GM20431 (cell line): ENCODE results near the gene MICAL2.

Experiments used
- in situ Hi-C: fragments of 300-500 bp; cut with MseI, MboI; formaldehyde crosslinking; loops from one replicate; pipeline ENCODE4 v1.15.0; 2020; ENCODE audit warnings: low sequenced_read_pairs; ENCODE audit not compliant: unreplicated experiment

MICAL2 gene

DNA sequence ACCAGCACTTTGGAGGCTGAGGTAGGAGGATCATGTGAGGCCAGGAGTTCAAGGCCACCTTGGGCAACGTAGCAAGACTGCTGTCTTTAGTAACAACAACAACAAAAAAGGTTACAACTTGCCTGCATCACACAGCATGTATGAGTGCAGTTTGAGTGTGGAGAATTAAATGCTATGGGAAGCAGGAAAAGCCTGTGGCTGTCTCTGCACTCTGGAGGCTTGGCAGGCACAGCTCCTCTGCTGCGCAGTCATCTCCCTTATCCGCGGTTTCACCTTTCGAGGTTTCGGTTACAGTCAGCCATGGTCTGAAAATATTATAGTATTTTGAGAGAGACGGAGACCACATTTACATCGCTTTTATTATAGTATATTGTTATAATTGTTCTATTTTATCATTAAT is 2.9 kb downstream of the MICAL2 start:
- in situ Hi-C loops, result no loop called here

DNA sequence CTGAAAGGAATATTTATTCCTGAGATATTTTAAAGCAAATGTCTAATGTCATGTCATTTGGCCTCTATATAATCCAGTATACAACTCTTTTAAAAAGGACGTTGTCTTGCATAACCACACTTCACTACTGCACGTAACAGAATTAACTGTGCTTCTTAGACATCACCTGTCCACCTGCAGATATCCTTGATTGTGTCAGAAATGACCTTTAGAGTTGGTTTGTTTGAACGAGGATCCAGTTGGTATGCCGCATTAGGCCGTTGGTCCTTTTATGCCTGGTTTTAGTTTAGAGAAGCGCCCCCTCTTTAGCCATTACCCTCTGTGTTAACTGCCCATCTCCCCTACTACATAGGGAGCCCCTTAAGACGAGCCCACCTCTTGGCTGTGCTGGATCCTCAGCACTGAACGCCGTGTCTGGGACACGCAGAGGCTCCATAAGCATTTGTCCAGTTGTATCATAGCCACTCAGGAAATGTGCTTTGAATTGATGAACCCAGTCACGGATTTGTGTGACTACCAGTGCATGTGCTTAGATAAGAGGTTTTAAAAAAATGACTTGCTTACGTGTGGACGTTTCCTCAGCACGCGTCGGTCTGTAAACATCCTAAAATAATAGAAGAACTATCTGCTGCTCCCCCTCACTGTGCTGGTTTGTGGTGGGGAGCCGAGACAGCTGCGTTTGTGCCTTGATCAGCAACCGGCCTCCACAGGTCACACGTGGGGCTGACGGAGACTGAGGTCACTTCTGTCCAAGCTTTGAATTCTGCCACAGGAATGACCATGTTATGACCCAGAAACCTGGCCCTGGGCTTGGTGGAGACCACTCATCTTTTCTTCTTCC is 4.0 kb downstream of the MICAL2 start:
- in situ Hi-C loops, result no loop called here

DNA sequence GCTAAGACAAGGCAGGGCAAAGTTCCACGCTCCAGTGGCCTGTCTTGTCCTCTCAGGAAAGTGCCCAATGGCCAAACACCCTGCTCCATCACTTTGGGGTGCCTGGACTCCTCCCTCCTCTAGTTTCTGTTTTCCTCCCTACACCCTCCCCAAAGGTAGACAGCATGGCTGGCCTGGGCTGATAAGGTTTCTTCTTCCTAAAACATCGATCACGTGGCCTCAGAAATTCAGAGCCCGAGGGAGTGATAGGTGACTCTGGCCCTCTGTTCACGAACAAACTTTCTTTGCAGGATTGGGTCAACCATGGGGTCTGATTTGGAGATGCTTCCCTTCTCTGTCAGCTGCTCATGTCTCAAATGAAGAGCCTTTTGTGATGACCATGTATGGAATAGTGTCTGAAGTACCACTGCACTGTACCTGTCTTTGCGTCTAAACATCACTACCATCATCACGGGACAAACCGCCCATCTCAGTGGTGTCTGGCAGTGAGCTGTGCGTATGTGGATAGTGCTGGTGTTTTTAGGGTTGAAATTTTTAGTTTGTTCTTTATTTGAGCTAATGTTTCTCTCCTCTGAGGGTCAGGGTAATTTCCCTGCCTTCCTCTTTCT is 6.1 kb downstream of the MICAL2 start:
- in situ Hi-C loops, result no loop called here

DNA sequence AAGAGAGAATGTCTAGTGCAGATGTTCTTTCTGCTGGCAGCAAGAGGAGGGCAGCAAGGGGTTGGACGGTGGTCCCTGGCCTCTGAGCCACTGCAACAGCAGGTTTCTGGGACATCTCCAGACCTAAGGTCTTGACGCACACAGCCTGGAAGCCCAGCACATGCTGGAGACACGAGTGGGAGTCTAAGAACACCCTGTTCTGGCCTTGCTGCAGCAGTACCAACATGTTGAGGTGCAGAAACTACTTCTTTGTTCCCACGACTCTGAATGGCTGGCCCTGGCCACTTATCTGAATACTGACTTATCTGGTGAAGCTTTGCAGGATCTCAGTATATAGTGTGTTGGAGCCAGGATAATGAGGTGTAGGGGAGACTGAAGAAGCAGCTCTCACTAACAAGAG is 6.8 kb downstream of the MICAL2 start:
- in situ Hi-C loops, result no loop called here

DNA sequence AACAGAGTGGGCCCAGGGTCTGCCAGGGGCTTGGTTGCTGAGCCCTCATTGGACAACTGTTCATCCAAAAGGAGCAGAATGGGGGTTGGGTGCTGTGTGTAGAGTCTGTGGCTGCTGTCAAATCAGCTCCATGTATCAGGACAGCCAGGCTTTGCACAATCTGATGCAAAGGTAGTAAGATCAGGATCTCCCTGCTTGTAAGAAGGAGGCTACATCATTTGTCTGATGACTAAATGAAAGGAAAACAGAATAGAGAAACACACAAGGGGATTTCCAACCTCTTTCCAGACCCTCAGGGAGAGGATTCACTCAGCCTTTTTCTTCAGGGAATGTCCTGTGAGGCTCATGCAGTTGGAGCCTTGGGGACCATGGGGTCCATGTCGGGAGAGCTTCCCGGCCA is 7.2 kb downstream of the MICAL2 start:
- in situ Hi-C loops, result no loop called here

DNA sequence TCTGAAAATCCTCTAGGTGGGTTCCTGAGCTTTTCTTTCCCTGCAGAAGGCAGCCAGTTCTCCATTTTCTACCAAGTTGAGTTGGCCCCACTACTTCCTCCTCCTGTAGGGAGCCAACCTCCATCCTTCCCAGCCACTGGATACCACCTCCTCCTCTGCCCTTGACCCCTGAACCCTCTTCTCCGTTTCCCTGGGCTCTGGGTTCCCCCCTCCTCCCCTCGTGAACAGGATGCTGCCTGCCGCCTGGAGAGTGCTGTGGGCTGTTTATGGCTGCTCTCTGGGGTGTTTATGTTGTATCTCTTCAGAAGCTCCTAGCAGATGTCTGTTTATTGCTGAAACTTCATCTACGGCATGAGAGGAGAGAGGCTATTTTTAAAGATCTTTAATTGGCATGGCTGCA is 8.6 kb downstream of the MICAL2 start:
- in situ Hi-C loops, result no loop called here

DNA sequence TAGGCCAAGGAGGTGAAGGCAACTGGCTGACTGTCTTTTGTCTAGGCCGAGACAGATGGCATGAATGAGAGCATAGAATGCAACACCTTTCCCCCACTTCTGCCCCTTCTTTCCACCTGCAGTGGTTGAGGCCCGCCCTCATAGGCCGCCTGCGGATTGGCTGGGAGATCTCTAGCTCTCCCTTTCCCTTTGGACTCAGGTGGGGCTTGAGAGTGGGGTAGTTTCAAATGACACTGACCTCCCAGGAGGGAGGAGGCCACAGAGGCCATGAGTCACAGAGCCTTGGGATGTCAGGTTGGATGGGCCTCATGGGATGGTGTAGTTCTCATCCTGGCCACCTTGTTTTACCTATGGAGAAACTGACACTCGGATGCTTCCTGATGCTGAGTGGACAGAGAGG is 9.1 kb downstream of the MICAL2 start:
- in situ Hi-C loops, result no loop called here

DNA sequence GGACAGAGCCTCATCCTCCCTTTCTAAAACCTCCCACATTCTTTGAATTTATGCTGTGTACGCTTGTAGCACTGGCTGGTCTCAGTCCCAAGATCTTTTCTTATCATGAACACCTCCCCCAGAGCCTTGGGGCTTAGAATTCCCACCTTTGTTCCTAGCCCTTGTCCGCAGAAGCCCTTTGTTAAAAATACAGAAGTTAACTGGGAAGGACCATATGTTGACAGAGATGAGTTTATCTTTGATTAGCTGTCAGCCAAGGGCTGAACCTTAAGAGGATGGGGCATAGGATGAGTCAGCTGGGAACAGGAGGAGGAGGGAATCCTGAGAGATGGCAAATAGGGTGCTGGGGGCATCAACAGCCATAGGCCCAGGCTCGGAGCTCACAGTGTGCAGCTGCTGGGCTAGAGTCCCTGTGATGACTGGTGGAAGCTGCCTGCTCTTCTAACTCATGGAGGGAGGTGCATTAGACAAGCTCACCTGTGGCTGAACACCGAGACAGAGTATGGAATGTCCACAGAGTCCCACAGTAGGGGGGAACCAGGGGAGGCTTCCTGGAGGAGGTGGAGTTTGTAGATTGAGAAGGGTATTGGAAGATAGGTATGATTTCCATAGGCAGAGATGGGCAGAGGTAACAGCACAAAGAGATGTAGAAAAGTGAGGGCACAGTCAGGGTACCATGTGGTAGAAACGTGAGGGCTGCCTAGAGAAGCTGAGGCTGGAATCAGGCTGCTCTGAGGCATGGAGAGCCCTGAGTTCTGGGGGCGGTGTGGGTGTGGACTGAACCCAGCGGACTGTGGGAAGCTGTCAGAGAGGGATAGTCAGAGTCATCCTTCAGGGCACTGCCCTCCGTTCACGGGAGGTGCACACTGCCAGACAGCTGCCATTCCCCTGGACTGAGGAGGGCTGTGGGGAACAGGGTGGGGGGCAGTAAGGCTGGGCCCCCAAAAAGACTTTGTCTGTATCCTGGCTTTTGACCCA is 9.9 kb downstream of the MICAL2 start:
- in situ Hi-C loops, result no loop called here

DNA sequence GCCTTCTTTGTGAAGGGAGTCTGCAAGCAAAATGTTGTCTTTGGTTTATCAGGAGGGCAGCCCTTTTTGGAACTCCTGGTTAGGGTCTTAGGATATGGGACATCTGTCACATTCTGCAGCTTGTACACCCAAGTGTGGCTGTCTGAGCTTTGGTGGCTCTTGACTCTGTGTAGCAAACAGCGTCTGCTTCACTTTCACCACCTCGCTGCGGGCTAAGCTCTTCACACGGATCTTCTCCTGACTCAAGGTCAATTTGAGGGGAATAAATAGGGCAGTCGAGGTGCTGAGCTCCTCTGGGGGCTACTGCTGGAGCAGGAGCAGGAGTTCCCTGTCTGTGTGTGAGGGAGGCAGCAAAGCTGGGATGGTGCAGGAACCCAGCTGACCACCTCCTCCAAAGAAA is 10.6 kb downstream of the MICAL2 start:
- in situ Hi-C loops, result no loop called here

DNA sequence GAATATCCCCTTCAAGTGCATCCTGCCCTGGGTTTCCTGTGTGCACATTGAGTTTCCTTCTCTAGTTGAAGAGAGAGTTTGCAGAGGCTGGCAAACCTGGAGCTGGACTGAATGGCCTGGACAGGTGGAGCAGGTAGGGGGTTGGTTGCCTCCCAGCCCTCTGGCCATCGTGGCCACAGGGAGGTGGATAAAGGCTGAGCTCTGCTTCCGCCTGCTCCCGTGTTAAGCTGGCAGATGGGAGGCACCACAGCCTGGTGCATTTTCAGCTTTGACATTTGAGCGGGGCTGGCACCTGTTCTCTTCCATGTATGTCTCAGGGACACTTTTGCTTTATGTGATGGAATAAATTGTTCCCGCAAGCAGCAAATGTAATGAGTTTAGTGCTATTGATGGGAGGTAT is 11.1 kb downstream of the MICAL2 start:
- in situ Hi-C loops, result no loop called here

DNA sequence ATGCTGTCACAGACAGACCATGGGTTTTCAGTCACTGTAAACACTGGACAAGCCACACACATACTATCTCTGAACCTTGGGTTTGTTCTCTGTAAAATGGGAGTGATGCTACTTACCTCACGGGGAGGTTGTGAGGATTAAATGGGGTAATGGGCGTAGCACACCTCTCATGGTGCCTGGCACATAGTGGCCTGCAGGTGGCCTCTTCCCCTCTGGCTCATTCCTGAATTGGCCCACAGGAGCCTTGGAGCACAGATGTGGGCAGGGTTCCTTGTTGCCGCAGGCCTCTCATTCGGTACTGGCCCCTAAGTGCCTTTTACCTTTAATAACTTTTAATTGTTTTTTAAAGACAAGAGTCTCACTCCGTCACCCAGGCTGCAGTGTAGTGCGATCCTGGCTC is 11.7 kb downstream of the MICAL2 start:
- in situ Hi-C loops, result no loop called here

DNA sequence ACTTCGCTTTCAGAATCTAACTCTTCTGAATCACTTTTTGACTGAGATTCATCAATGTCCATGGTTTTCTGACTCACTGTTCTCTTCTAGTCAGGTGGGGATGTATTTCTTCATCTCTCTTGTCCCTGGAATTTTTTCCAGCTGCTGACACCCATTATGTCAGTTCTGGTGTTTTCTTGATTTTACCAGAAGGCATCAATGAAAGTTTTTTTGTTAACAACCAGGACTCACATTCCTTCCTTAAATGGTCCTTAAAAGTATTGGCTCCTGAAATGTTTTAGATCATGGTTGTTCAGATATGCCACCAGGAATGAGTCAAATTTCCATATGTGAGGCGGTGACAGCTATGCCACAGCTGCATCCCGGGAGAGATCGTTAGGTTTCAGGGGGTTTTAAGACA is 12.9 kb downstream of the MICAL2 start:
- in situ Hi-C loops, result no loop called here

DNA sequence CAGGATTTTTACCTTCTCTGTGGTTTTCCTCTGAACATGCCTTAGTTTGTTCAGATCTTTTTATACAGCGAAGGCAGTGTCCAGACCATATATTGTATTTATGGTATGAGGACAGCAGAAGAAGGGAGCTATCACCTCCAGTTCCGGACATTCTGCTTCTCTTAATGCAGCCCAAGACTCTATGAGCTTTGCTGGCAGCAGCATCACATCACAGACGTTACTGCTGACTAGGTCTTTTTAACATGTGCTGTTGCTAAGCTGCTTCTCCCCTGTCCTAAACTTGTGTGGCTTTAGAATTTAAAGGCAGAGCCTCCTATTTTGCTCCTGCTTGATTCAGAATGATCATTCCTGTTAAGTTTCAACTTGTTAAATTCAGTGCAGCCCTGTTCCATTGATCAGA is 13.4 kb downstream of the MICAL2 start:
- in situ Hi-C loops, result no loop called here

DNA sequence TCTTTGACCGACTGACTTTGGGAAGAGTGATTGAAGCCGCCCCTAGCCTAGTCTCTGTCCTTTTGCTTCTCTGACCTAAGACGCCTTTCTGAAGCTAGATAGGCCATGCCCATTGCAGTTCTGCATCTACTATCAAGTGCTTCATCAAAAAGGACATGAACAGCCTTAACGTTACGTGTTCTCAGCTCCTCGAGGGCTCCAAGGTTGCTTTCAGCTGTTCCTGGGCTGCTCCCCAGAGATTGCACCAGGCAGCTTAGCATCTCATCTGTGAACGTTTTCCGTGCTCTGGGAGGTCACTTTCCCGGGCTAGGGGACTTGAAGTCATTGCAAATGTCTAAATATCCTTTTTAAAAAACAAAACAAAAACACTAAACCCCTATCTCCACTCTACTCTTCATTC is 13.9 kb downstream of the MICAL2 start:
- in situ Hi-C loops, result no loop called here

DNA sequence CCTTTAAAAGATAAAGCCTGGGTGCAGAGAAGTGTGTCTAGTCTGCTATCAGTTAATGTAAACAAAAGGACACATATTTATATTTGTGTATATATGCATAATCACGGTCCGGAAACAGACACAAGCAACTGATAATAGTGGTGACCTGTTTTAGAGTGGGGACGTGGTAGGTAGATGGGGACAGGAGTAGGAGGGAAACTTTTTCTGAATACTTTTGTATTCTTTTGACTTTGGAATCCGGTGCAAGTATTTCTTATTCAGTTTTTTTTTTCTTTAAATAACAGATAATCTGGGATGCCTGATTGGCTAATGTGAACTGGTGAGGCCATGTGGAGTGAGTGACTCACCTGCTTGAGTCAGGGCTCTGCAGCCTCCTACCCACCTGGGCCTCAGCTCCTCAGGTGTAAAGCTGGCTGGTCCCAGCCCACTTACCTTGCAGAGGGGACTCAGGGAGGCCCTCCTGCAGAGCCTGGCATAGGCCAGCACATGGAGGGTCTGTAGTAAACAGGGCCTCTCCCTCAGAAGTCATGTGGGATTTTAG is 15.3 kb downstream of the MICAL2 start:
- in situ Hi-C loops, result no loop called here

DNA sequence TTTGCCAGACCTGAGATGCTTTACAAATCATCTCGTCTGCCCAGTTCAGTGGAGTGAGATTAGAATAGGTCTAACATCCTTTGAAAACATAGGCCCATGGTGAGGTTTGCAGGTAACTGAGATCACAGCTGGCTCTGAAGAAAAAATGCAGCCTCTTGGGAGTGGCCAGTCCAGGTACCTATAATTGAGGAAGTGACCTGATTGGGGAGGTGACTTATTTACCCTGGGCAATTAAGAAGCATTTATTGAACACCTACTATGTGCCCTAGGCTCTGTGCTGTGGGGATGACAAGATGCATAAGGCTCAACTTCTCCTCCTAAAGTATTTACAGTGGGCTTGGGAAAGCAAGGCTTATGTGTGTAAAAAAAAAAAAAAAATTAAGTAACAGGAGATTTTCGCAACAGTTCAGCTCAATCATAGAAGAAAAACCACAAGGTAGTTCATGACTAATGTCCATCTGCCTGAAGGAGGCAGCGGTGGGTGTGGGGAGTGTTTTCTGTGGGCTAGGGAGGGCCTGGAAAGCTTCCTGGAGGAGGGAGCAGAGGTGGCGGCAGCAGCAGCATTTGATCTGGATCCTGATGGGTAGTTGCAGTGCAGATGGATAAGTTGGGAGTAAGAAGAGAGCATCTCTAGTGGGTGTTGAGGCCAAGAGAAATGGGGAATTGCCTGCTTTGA is 16.1 kb downstream of the MICAL2 start:
- in situ Hi-C loops, result no loop called here

DNA sequence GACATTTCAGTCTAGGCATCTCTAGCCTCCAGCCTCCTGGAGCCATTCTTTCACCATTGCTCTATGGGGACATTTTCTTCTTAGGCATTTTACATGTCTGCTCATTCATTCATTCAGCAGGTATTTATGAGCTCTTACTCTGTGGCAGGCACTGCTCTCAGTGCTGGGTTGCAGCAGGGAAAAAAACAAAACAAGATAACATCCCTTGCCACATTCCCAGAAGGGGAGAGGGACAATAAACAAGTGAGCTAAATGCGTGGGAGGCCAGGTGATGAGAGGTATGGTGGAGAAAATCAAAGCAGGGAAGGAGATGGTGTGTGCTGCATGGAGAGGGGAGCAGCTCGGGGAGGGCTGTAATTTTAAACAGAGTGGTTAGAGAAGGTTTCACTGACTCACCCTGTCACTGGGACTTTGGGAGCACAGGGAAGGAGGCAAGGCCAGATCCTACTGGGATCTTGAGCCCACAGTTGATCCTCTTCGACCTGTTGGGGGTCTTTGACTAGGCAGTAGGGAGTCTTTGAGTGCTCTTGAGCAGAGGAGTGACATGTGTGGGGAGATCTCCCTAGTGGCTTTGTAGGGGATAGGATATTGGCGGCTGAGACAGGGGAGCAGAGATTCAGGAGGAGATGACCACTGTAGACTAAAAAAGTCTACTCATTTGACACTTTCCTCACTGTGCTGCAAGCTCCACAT is 17.0 kb downstream of the MICAL2 start:
- in situ Hi-C loops, result no loop called here

DNA sequence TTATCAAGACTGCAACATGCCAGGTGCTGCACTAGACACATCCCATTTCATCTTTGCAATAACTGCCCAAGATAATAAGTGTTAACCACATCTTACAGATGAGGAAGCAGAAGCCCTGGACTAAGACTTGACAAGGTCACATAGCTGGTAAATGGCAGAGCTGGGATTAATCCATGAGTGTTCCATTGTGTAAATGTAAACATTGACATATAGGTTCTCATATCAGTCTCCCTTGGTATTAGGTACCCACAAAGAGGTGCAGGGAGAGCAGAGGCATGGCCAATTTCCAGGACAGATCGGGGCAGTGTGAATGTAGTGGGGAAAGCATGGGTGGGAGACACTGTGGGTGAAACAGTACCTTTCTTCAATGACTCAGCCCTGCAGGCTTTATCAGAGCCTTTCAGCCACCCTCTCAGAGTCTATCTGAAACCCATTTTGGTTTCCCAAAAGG is 17.9 kb downstream of the MICAL2 start:
- in situ Hi-C loops, result no loop called here

DNA sequence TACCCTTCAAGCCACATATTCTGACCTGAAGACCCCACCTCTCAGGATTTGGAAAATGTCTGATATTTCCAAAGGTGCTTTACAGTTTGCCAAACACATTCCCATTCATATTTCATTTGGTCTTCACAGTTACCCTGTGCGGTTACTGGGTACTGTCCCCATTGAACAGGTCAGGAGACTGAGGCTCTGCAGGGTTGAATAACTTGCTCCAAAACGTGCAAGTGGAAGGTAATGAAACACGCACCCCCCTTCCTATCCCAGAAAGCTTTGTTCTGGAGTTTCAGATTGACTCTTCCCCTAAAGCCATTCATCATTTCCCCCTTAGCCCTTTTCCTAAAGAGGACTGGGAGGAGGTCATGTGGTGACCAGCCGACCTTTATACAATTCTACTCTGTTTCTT is 18.8 kb downstream of the MICAL2 start:
- in situ Hi-C loops, result no loop called here
